Activated CD8-positive, alpha-beta memory T cell treated with anti-CD3 and anti-CD28 coated beads, Interleukin-2, amount 10 ng/mL, durations not matched to agents 7 days and 5 days (primary cell): ENCODE measurements around the gene NUP98. TPM values are rescaled to one million over a fixed set of nuclear protein-coding genes. Genes with fewer than 3 reads are reported as not detected.
"Not testable (repeated sequence)": the region's sequence is repeated elsewhere in the genome, so short reads cannot be mapped to it uniquely, and the experiment has no call there.

ENCODE experiments used
- ATAC-seq: fragments of 150-1000 bp; cut with Tn5 transposase; one replicate; pipeline ENCODE4 v1.10.0; 2021; ENCODE audit warnings: moderate library complexity
- CTCF ChIA-PET: fragments of 350-600 bp; sonication (Branson Sonifier 250); formaldehyde crosslinking; loops from one replicate; lab custom pipeline; 2021; ENCODE audit warnings: antibody characterized with exemption; lab: Charles Lee
- DNase-seq: peaks from one replicate; pipeline ENCODE4 v3.0.0-alpha.2; 2020
- H3K27ac Mint-ChIP-seq: one replicate; pipeline ENCODE4 v1.8.0; 2021; ENCODE audit warnings: mild to moderate bottlenecking, mixed read lengths
- H3K27me3 Mint-ChIP-seq: one replicate; pipeline ENCODE4 v1.8.0; 2021; ENCODE audit warnings: mixed read lengths
- H3K36me3 Mint-ChIP-seq: one replicate; pipeline ENCODE4 v1.8.0; 2021; ENCODE audit warnings: mild to moderate bottlenecking, mixed read lengths
- H3K4me1 Mint-ChIP-seq: one replicate; pipeline ENCODE4 v1.8.0; 2021; ENCODE audit warnings: mixed read lengths
- H3K4me3 Mint-ChIP-seq: one replicate; pipeline ENCODE4 v1.8.0; 2021; ENCODE audit warnings: mild to moderate bottlenecking, moderate library complexity, mixed read lengths
- H3K9me3 Mint-ChIP-seq: one replicate; pipeline ENCODE4 v1.8.0; 2022; ENCODE audit warnings: low read depth, mixed read lengths
- total RNA-seq, 2 experiments: library from RNA; stranded (reverse); gene quantifications; one replicate each; pipeline ENCODE4 v1.2.3, GENCODE V29; 2021

Gene NUP98
- total RNA-seq, 2 experiments from 2014 or later: 106 to 108 TPM

GRCh38 chr11:3667149-3668035 is 130.0 kb downstream of the NUP98 start:
- Mint-ChIP-seq H3K27ac (no peak overlapping the region), H3K9me3 (no peaks in the 10 kb centered on the region), H3K4me3 (no peak overlapping the region), H3K36me3 (peaks cover 3% of the 10 kb centered on the region), H3K27me3 (no peaks in the 10 kb centered on the region), H3K4me1 (no peaks in the 10 kb centered on the region)
- no peak for DNase-seq
- ATAC-seq: no peak
- CTCF ChIA-PET: no interaction called here

- CTCF ChIA-PET: interaction anchor here (1.0 kb wide), 1 partner anchor 143 kb away, joined by 3 read pairs; no protein-coding TSS in a partner anchor
- Mint-ChIP-seq H3K36me3 (peaks cover 3% of the 10 kb centered on the region), H3K4me1 (no peaks in the 10 kb centered on the region), H3K27ac (no peak overlapping the region), H3K27me3 (no peaks in the 10 kb centered on the region), H3K9me3 (no peaks in the 10 kb centered on the region), H3K4me3 (no peak overlapping the region)
- ATAC-seq (no peak), DNase-seq (no peak)
Measured at GRCh38 chr11:3666023-3666530, 131.3 kb downstream of the NUP98 start.

GRCh38 chr11:3665336-3666022 is 131.9 kb downstream of the NUP98 start:
- ATAC-seq: no peak
- CTCF ChIA-PET: interaction anchor here (1.0 kb wide), 1 partner anchor 143 kb away, joined by 3 read pairs; no protein-coding TSS in a partner anchor
- Mint-ChIP-seq H3K36me3 (peaks cover 3% of the 10 kb centered on the region), H3K9me3 (no peaks in the 10 kb centered on the region), H3K27ac (no peak overlapping the region), H3K4me3 (no peak overlapping the region), H3K27me3 (no peaks in the 10 kb centered on the region), H3K4me1 (no peaks in the 10 kb centered on the region)
- DNase-seq: no peak

GRCh38 chr11:3664032-3664630 is 133.2 kb downstream of the NUP98 start:
- no peaks in the 10 kb centered on the region for H3K4me1 Mint-ChIP-seq
- H3K36me3 Mint-ChIP-seq: peaks cover 3% of the 10 kb centered on the region
- H3K27me3 Mint-ChIP-seq: no peaks in the 10 kb centered on the region
- H3K4me3 Mint-ChIP-seq: no peak overlapping the region
- H3K9me3 Mint-ChIP-seq: no peaks in the 10 kb centered on the region
- ATAC-seq: no peak
- no peak overlapping the region for H3K27ac Mint-ChIP-seq
- CTCF ChIA-PET: interaction anchor here (0.6 kb wide), 1 partner anchor 487 kb away, joined by 3 read pairs; no protein-coding TSS in a partner anchor
- DNase-seq: no peak

GRCh38 chr11:3662856-3663255 is 134.5 kb downstream of the NUP98 start:
- Mint-ChIP-seq H3K4me1 (no peaks in the 10 kb centered on the region), H3K4me3 (no peak overlapping the region)
- ATAC-seq: no peak

GRCh38 chr11:3660960-3661359 is 136.4 kb downstream of the NUP98 start:
- Mint-ChIP-seq H3K9me3 (no peaks in the 10 kb centered on the region), H3K36me3 (no peaks in the 10 kb centered on the region), H3K27ac (no peak overlapping the region), H3K4me3 (no peak overlapping the region), H3K4me1 (no peaks in the 10 kb centered on the region), H3K27me3 (peaks cover 11% of the 10 kb centered on the region)
- DNase-seq (no peak), ATAC-seq (no peak)
- CTCF ChIA-PET: no interaction called here

More at GRCh38 chr11:3662856-3663255, 134.5 kb downstream of the NUP98 start:
- Mint-ChIP-seq H3K27me3 (peaks cover 4% of the 10 kb centered on the region), H3K36me3 (peaks cover 3% of the 10 kb centered on the region), H3K9me3 (no peaks in the 10 kb centered on the region), H3K27ac (no peak overlapping the region)
- CTCF ChIA-PET: no interaction called here
- DNase-seq: no peak

- no peak for ATAC-seq
- Mint-ChIP-seq H3K27ac (no peak overlapping the region), H3K27me3 (peaks cover 20% of the 10 kb centered on the region)
Measured at GRCh38 chr11:3659595-3660515, 137.5 kb downstream of the NUP98 start.

GRCh38 chr11:3658252-3658651 is 139.1 kb downstream of the NUP98 start:
- DNase-seq: no peak
- ATAC-seq: no peak
- CTCF ChIA-PET: no interaction called here

More at GRCh38 chr11:3659595-3660515, 137.5 kb downstream of the NUP98 start:
- H3K9me3 Mint-ChIP-seq: no peaks in the 10 kb centered on the region
- DNase-seq: no peak
- CTCF ChIA-PET: no interaction called here
- H3K36me3 Mint-ChIP-seq: no peaks in the 10 kb centered on the region
- H3K4me1 Mint-ChIP-seq: no peaks in the 10 kb centered on the region
- H3K4me3 Mint-ChIP-seq: no peak overlapping the region

GRCh38 chr11:3657331-3657730 is 140.0 kb downstream of the NUP98 start:
- H3K4me3 Mint-ChIP-seq, H3K27ac Mint-ChIP-seq, H3K9me3 Mint-ChIP-seq, ATAC-seq, H3K36me3 Mint-ChIP-seq, H3K4me1 Mint-ChIP-seq, DNase-seq: not testable (repeated sequence)
- CTCF ChIA-PET: interaction anchor here (0.5 kb wide), 1 partner anchor 143 kb away, joined by 3 read pairs; no protein-coding TSS in a partner anchor
- H3K27me3 Mint-ChIP-seq: peaks cover 20% of the 10 kb centered on the region

More at GRCh38 chr11:3658252-3658651, 139.1 kb downstream of the NUP98 start:
- H3K9me3 Mint-ChIP-seq: no peaks in the 10 kb centered on the region
- H3K4me3 Mint-ChIP-seq: no peak overlapping the region
- peaks cover 20% of the 10 kb centered on the region for H3K27me3 Mint-ChIP-seq
- H3K4me1 Mint-ChIP-seq: no peaks in the 10 kb centered on the region
- H3K36me3 Mint-ChIP-seq: no peaks in the 10 kb centered on the region
- H3K27ac Mint-ChIP-seq: no peak overlapping the region

- H3K4me3 Mint-ChIP-seq: no peak overlapping the region
- no peak for ATAC-seq
- no peaks in the 10 kb centered on the region for H3K36me3 Mint-ChIP-seq
- CTCF ChIA-PET: no interaction called here
- DNase-seq: no peak
- H3K27ac Mint-ChIP-seq: no peak overlapping the region
- H3K9me3 Mint-ChIP-seq: no peaks in the 10 kb centered on the region
- H3K27me3 Mint-ChIP-seq: peaks cover 26% of the 10 kb centered on the region
- H3K4me1 Mint-ChIP-seq: no peaks in the 10 kb centered on the region
Measured at GRCh38 chr11:3655547-3655946, 141.8 kb downstream of the NUP98 start.

GRCh38 chr11:3652514-3652913 is 144.8 kb downstream of the NUP98 start:
- H3K27ac Mint-ChIP-seq, CTCF ChIA-PET, H3K9me3 Mint-ChIP-seq, H3K36me3 Mint-ChIP-seq, DNase-seq, H3K4me1 Mint-ChIP-seq, ATAC-seq, H3K4me3 Mint-ChIP-seq: not testable (repeated sequence)
- H3K27me3 Mint-ChIP-seq: peaks cover 48% of the 10 kb centered on the region

- H3K9me3 Mint-ChIP-seq: not testable (repeated sequence)
Measured at GRCh38 chr11:3649374-3649773, 148.0 kb downstream of the NUP98 start.

More at GRCh38 chr11:3649374-3649773, 148.0 kb downstream of the NUP98 start:
- H3K4me3 Mint-ChIP-seq, H3K36me3 Mint-ChIP-seq, H3K4me1 Mint-ChIP-seq, DNase-seq, CTCF ChIA-PET, ATAC-seq, H3K27ac Mint-ChIP-seq: not testable (repeated sequence)
- peaks cover 43% of the 10 kb centered on the region for H3K27me3 Mint-ChIP-seq
